Endodermal cell (in vitro differentiated cells): ENCODE results near the gene RCOR1. TPM values are rescaled to one million over a fixed set of nuclear protein-coding genes. Genes with fewer than 3 reads are reported as not detected.

ENCODE experiments used
- DNase-seq: peaks from one replicate; pipeline ENCODE4 v3.0.0-alpha.2; 2017
- H3K27ac ChIP-seq: 2 replicates; pipeline ENCODE4 v1.5.1; 2013; ENCODE audit warnings: mild to moderate bottlenecking, low read depth, low read length, moderate library complexity
- H3K27me3 ChIP-seq: 2 replicates; pipeline ENCODE4 v1.6.1; 2013; ENCODE audit warnings: mild to moderate bottlenecking, low read length, moderate library complexity; ENCODE audit not compliant: insufficient read depth, control insufficient read depth, poor library complexity, severe bottlenecking
- H3K36me3 ChIP-seq: 2 replicates; pipeline ENCODE4 v1.7.0; 2013; ENCODE audit warnings: mild to moderate bottlenecking, low read length, moderate library complexity; ENCODE audit not compliant: control insufficient read depth, insufficient read depth
- H3K4me1 ChIP-seq: one replicate; pipeline ENCODE4 v1.7.0; 2013; ENCODE audit warnings: low read length; ENCODE audit not compliant: control insufficient read depth, insufficient read depth
- H3K4me3 ChIP-seq: 2 replicates; pipeline ENCODE4 v1.5.1; 2013; ENCODE audit warnings: mild to moderate bottlenecking, low read length, moderate library complexity
- H3K9ac ChIP-seq: 2 replicates; pipeline ENCODE4 v1.6.1; 2013; ENCODE audit warnings: mild to moderate bottlenecking, low read length, moderate library complexity; ENCODE audit not compliant: poor library complexity, severe bottlenecking; ENCODE audit errors: extremely low read depth
- H3K9me3 ChIP-seq: 2 replicates; pipeline ENCODE4 v1.6.1; 2013; ENCODE audit warnings: mild to moderate bottlenecking, low read length, moderate library complexity; ENCODE audit not compliant: control insufficient read depth
- H3K27ac Mint-ChIP-seq: 2 replicates; pipeline ENCODE4 v1.8.0; 2020; ENCODE audit warnings: mixed read lengths
- H3K27me3 Mint-ChIP-seq: 2 replicates; pipeline ENCODE4 v1.8.0; 2021; ENCODE audit warnings: mild to moderate bottlenecking, mixed read lengths; ENCODE audit not compliant: insufficient read depth
- H3K36me3 Mint-ChIP-seq: 2 replicates; pipeline ENCODE4 v1.8.0; 2020; ENCODE audit warnings: low read depth, mixed read lengths
- H3K4me1 Mint-ChIP-seq: 2 replicates; pipeline ENCODE4 v1.8.0; 2020; ENCODE audit warnings: mixed read lengths
- H3K4me3 Mint-ChIP-seq: 2 replicates; pipeline ENCODE4 v1.8.0; 2020; ENCODE audit warnings: mild to moderate bottlenecking, moderate library complexity, mixed read lengths
- H3K9me3 Mint-ChIP-seq: 2 replicates; pipeline ENCODE4 v1.8.0; 2020; ENCODE audit warnings: mild to moderate bottlenecking, mixed read lengths
- CTCF ChIP-seq: fragments of 200-600 bp; sonication (generic); conservative IDR thresholded peaks from 2 replicates; pipeline ENCODE4 v1.5.0; 2021; ENCODE audit warnings: antibody characterized with exemption, mild to moderate bottlenecking
- WGBS, 2 experiments: methylation state at CpG; one replicate each; pipeline versions ENCODE4 v1.1.5 to v1.1.7; 2013; ENCODE audit warnings: missing lambda C conversion rate in 2 of 2, mixed read lengths in 1 of 2; ENCODE audit not compliant: insufficient coverage in 1 of 2, insufficient read length in 1 of 2; 5-methylcytosine and 5-hydroxymethylcytosine counted together
- total RNA-seq, 2 donors: library from RNA; stranded (reverse); fragmentation: NEBNext Ultra II Directional in 1 of 2; extraction: Animal tissue kit (Norgen Biotek cat#: 25700) in 1 of 2; gene quantifications; 2 replicates in 1 of 2; 3 replicates in 1 of 2; pipeline ENCODE4 v1.2.1, GENCODE V29; 2021

The RCOR1 gene
- total RNA-seq, 2 donors from 2014 or later = 30.3 to 31.5 TPM

GRCh38 chr14:102699416-102700110, 107.1 kb downstream of the RCOR1 start:
- TF ChIP-seq CTCF = no peak
- DNase-seq = no peak
- peaks cover 5% of the 10 kb centered on the region for H3K4me1 ChIP-seq
- no peaks in the 10 kb centered on the region for H3K27me3 ChIP-seq
- H3K9ac ChIP-seq = no peak overlapping the region
- no peak overlapping the region for H3K4me3 Mint-ChIP-seq
- no peak overlapping the region for H3K4me3 ChIP-seq
- H3K4me1 Mint-ChIP-seq = peaks cover 21% of the 10 kb centered on the region
- 90 to 100% methylated on average over 2 of the region's 2 CpGs for WGBS, 2 experiments
- peaks cover 29% of the 10 kb centered on the region for H3K36me3 ChIP-seq
- H3K27ac ChIP-seq = no peak overlapping the region
- H3K9me3 ChIP-seq = peaks cover 18% of the 10 kb centered on the region
- H3K36me3 Mint-ChIP-seq = peaks cover 34% of the 10 kb centered on the region
- H3K27me3 Mint-ChIP-seq = no peaks in the 10 kb centered on the region
- H3K27ac Mint-ChIP-seq = no peak overlapping the region
- peaks cover 2% of the 10 kb centered on the region for H3K9me3 Mint-ChIP-seq

- no peak overlapping the region for H3K9ac ChIP-seq
- Mint-ChIP-seq H3K4me1 (no peaks in the 10 kb centered on the region), H3K27ac (no peak overlapping the region), H3K27me3 (no peaks in the 10 kb centered on the region), H3K36me3 (peaks cover 53% of the 10 kb centered on the region), H3K9me3 (peaks cover 17% of the 10 kb centered on the region), H3K4me3 (no peak overlapping the region)
- no peaks in the 10 kb centered on the region for H3K27me3 ChIP-seq
- peaks cover 26% of the 10 kb centered on the region for H3K9me3 ChIP-seq
- DNase-seq = no peak
- no peaks in the 10 kb centered on the region for H3K4me1 ChIP-seq
- WGBS, 2 experiments = 95 to 96% methylated on average over 9 of the region's 9 CpGs
- peaks cover 66% of the 10 kb centered on the region for H3K36me3 ChIP-seq
- no peak overlapping the region for H3K27ac ChIP-seq
- TF ChIP-seq CTCF = no peak
- H3K4me3 ChIP-seq = no peak overlapping the region
These were observed 116.0 kb downstream of the RCOR1 start for GRCh38 chr14:102708494-102708893.

- TF ChIP-seq CTCF = peak; percentile 32
- Mint-ChIP-seq H3K4me3 (no peak overlapping the region), H3K27ac (no peak overlapping the region), H3K27me3 (no peaks in the 10 kb centered on the region), H3K9me3 (peaks cover 2% of the 10 kb centered on the region), H3K36me3 (peaks cover 52% of the 10 kb centered on the region), H3K4me1 (no peaks in the 10 kb centered on the region)
- Histone ChIP-seq H3K9me3 (peaks cover 3% of the 10 kb centered on the region), H3K27me3 (no peaks in the 10 kb centered on the region), H3K4me3 (no peak overlapping the region), H3K27ac (no peak overlapping the region), H3K36me3 (peaks cover 56% of the 10 kb centered on the region), H3K9ac (no peak overlapping the region), H3K4me1 (no peaks in the 10 kb centered on the region)
- 90 to 95% methylated on average over 5 to 6 of the region's 6 CpGs for whole genome bisulfite sequencing, 2 experiments
- no peak for DNase-seq
These were observed 118.8 kb downstream of the RCOR1 start for GRCh38 chr14:102711207-102711606.
